GOT3 (cell line): Measurements from ENCODE around the gene RNU2-63P.
"Not testable (repeated sequence)": the region's sequence is repeated elsewhere in the genome, so short reads cannot be mapped to it uniquely, and the experiment has no call there.

ENCODE experiments used
- DNase-seq: peaks from one replicate; lab custom pipeline; 2025; ENCODE audit warnings: mixed read lengths; lab: John Stamatoyannopoulos, UW

Gene RNU2-63P

GRCh38 chr2:88016086-88016959 lies at the start of gene RNU2-63P:
Gene RNU2-63P (minus strand): TSS chr2:88016547.
- peak; percentile 31 for DNase-seq

- no peak for DNase-seq
Measured at GRCh38 chr2:88061295-88061694, 44.9 kb upstream of the RNU2-63P start.

- no peak for DNase-seq
Measured at GRCh38 chr2:88060907-88061275, 44.5 kb upstream of the RNU2-63P start.

GRCh38 chr2:88059979-88060906 lies 43.9 kb upstream of the RNU2-63P start:
- no peak for DNase-seq

- no peak for DNase-seq
Measured at GRCh38 chr2:88058191-88058590, 41.8 kb upstream of the RNU2-63P start.

- DNase-seq = no peak
Measured at GRCh38 chr2:88057437-88057844, 41.1 kb upstream of the RNU2-63P start.

GRCh38 chr2:88055371-88056128 lies 39.2 kb upstream of the RNU2-63P start, which contains the start of gene KRCC1:
Gene KRCC1 (minus strand): TSS chr2:88055783. CDS start chr2:88028563, 27,220 bp downstream.
- DNase-seq = peak; percentile 87

- DNase-seq = no peak
Measured at GRCh38 chr2:88054782-88055370, 38.5 kb upstream of the RNU2-63P start.

GRCh38 chr2:88053934-88054781 lies 37.8 kb upstream of the RNU2-63P start:
- DNase-seq = no peak

GRCh38 chr2:88053296-88053695 lies 36.9 kb upstream of the RNU2-63P start:
- no peak for DNase-seq

GRCh38 chr2:88051792-88052191 lies 35.4 kb upstream of the RNU2-63P start:
- DNase-seq = no peak

GRCh38 chr2:88049622-88050021 lies 33.3 kb upstream of the RNU2-63P start:
- DNase-seq = no peak

GRCh38 chr2:88048541-88048940 lies 32.2 kb upstream of the RNU2-63P start:
- DNase-seq = no peak

GRCh38 chr2:88045561-88045960 lies 29.2 kb upstream of the RNU2-63P start:
- DNase-seq = not testable (repeated sequence)

- DNase-seq = no peak
Measured at GRCh38 chr2:88042476-88042875, 26.1 kb upstream of the RNU2-63P start.

- no peak for DNase-seq
Measured at GRCh38 chr2:88038263-88039105, 22.1 kb upstream of the RNU2-63P start.

- DNase-seq = no peak
Measured at GRCh38 chr2:88036606-88037005, 20.3 kb upstream of the RNU2-63P start.

- DNase-seq = no peak
Measured at GRCh38 chr2:88036182-88036581, 19.8 kb upstream of the RNU2-63P start.

GRCh38 chr2:88032070-88032702 lies 15.8 kb upstream of the RNU2-63P start:
- DNase-seq = no peak
